HG03575 (cell line): ENCODE data around the gene IRAK2.
"Not testable (repeated sequence)": the region's sequence is repeated elsewhere in the genome, so short reads cannot be mapped to it uniquely, and the experiment has no call there.

Experiments used
- ATAC-seq: cut with Tn5 transposase; IDR thresholded peaks from one replicate; pipeline ENCODE4 v1.9.1; 2021; ENCODE audit not compliant: unreplicated experiment, insufficient number of reproducible peaks, low FRiP score; ENCODE audit errors: extremely low read depth

IRAK2 gene

DNA sequence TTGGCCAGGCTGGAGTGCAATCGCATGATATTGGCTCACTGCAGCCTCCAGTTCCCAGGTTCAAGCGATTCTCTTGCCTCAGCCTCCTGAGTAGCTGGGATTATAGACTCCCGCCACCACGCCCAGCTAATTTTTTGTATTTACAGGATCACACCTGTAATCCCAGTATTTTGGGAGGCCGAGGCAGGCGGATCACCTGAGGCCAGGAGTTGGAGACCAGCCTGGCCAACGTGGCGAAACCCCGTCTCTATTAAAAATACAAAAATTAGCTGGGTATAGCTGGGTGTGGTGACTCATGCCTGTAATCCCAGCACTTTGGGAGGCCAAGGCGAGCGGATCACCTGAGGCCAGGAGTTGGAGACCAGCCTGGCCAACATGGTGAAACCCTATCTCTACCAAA is 107.8 kb downstream of the IRAK2 start:
- ATAC-seq: not testable (repeated sequence)

- no peak for ATAC-seq
Observed at GRCh38 chr3:10272977-10273376, 108.3 kb downstream of the IRAK2 start.

GRCh38 chr3:10273702-10274305 is 109.1 kb downstream of the IRAK2 start:
- ATAC-seq: no peak

DNA sequence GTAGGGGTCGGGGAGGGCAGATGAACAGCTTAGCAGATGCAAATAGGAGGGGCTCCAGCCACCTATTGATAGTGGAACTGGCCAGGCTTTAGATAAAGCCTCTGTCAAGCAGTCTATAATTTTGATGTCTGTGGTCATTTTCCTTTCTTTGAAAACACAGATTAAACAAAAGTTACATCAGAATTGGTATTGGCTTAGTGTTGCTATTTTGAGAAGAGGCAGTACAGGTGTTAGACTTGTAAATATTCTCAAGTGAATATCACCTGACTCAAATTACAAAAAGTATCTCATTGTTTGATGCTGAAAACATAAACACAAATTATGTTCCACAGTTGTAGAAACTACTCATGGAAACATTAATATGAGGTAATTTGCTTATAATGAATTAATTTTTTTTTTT is 109.9 kb downstream of the IRAK2 start:
- no peak for ATAC-seq

DNA sequence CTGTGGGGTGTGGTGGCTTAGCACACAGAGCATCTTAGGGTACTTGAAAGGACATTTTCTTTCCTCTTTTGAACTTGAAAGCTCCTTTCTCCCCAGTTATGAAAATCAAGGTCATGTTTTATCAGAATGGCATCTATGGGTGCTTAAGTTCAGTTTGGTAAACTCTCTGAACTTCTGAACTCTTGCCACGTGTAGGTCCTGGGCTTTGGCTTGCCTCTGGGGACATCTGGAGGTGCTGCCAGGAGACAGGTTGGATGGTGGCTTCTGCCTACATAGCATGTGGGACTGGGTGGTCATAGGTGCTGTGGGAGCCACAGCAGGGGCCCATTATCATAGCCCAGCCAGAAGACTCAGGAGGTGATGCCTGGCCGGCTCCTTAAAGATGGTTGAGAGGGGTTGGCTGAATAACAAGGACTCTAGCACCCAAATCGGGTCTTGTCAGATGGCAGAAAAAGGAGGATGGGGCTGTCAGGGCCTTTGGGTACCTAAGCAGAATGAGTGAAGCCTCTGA is 112.5 kb downstream of the IRAK2 start:
- ATAC-seq: no peak

GRCh38 chr3:10278501-10278900 is 113.8 kb downstream of the IRAK2 start:
- no peak for ATAC-seq

DNA sequence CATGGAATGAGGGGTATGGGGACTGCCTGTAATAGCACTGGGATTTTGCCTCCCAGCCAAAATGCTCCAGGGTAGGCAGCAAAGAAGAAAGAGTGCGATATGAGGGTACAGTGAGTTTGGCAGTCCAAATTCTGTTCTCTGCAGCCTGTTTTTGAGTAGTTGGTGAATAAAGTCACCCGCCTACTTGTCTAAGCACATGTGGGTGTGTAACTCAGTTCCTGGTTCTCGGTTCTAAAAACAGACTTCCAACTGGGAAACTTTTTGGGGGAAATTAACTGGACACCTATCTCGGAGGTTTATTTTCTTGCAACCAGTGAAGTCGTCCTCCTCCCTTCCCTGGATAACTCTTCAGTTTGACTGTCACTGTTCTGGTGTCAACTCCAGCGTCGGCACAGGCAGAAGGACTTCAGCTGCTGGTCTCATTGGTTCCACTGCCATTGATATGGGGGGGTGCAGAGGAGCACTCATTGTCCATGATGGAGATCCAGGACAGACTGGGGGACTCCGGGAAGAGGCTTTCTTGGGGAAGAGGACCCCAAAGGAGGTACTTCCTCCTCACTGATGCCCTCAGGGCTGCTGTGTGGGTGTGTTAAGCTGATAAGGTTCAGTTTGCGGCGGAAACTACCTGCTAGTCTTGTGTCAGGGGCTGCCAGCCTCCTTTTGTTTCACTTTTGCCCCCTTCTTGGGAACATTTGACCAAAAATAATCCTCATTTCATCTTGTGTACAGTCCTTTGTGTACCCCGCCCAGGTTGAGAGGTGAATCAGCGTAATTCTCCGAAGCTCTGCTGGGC is 114.9 kb downstream of the IRAK2 start:
- no peak for ATAC-seq

DNA sequence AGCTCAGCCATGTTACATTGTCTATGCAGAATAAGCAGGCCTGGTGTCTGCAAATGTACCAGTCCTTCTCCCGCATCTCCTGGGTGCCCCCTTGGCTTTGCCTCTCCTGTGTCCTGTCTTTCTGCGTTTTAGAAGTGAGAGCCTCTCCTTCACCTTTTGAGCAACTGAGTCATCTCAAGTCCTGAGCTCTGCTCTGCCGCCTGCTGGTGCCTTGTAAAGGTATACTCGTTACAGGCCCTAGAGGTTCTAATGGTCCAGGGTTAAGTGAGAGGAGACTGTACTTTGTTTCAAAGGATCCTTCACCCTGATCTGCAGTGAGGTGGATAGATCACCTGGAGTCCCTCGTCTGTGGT is 115.4 kb downstream of the IRAK2 start:
- ATAC-seq: no peak

DNA sequence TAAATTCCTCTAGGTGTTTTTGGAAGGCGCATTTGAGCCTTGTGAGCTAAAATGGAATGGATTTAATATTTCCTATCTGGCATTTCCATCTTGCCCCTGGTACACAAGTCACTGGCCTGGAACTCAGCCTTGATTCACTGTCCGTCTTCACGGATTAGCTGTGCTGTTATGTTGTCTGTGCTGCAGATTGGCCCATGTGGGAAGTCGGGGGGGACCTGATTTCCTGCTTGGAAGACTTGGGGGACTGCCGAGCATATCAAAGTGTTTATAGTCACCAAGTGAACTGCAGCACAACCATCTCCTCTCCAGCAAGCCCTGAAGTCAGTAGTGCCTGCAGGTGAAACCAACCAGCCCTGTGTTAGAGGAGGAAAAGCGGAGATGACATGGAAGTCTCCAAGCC is 115.9 kb downstream of the IRAK2 start:
- no peak for ATAC-seq

DNA sequence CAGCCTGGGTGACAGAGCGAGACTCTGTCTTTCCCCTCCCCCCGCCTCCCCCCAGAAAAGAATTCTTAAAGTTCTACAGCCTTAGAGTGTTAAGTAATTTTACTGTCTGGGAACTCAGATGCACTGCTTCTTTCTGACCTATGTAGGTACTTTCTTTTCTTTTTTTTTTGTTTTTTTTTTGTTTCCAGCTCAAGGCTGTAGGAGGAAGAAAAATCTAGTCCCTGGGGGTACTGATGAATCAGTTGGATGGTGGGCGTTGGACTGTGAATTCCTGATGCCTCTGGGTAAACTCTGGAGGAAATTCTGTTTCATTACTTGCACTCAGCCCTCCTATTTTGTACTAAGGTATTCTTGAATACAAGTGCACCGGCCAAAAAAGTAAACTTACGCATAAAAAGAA is 117.2 kb downstream of the IRAK2 start:
- no peak for ATAC-seq

- ATAC-seq: no peak
Observed at GRCh38 chr3:10283638-10284037, 118.9 kb downstream of the IRAK2 start.

DNA sequence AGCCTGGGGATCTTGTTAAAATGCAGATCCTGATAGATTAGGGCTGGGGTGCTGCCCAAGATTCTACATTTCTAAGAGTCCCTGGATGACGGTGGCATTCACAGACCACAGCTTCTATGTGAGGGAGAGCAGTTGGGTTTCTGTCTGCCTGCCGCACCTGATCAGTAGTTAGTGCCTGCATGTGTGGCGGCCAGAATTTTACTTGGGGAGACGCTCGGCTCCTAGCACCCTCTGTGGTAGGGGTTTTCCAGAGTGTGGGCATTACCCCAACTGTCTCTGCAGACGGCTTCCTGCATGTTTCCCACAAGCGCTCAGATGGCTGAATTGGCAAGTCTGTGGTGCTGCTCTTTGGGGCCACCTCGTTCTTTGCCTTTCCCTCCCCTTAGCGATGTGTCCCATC is 119.8 kb downstream of the IRAK2 start:
- ATAC-seq: no peak

DNA sequence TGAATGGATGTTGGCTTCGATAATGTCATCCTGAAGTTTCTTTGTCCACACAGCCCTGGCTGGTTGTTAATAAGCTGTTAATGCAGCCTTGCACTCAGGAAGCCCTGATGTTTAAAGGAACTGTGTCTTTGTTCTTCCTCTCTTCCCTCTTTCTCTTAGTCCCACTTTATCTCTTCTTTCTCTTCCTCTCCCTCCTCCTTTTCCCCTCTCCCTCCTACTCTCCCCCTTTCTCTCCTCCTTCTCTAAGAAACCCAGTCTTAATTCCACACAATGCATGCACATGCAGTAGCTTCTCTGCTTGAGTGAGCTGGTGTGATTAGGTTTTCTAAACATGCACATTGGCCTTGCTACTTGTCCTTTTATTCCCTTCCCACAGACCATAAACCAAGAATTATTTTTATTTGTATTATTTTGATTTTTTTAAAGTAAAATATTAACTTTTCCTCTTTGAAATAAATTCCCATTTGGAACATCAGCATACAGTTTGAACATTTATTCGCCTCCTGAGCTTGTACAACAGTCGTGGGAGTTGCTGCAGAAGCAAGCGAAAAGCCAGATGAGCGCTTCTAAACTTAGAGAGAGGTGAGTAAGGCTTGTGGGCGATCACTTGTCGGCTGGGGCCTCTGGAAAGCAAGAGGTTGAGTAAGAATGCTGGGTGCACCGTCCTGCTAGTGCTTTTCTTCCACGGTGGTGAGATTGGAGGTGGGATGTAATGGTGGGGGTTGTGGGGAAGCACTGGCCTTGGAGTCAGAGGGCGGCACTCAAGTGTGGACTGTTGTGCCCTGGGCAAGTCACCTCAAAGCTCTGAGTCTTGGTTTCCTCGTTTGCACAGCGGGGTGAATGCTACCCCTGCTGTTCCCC is 120.8 kb downstream of the IRAK2 start:
- ATAC-seq: no peak

DNA sequence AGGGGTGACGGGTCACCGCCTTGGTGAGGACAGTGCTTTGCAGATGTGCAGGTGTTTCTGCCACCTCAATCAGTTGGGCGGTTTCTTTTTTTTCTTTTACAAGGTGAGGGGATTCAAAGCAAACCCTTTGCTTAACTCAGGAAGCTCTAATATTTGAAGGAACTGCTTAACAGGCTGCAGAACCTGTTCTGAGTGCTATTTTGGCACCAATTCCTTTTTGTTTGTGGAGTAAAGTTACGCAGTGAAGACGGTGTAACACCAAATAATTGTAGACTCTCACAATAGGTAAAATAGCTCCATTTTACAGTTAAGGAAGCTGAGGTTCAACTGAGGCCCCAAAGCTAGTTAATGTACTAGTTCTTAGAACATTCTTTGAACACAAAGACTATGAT is 121.4 kb downstream of the IRAK2 start:
- ATAC-seq: no peak

DNA sequence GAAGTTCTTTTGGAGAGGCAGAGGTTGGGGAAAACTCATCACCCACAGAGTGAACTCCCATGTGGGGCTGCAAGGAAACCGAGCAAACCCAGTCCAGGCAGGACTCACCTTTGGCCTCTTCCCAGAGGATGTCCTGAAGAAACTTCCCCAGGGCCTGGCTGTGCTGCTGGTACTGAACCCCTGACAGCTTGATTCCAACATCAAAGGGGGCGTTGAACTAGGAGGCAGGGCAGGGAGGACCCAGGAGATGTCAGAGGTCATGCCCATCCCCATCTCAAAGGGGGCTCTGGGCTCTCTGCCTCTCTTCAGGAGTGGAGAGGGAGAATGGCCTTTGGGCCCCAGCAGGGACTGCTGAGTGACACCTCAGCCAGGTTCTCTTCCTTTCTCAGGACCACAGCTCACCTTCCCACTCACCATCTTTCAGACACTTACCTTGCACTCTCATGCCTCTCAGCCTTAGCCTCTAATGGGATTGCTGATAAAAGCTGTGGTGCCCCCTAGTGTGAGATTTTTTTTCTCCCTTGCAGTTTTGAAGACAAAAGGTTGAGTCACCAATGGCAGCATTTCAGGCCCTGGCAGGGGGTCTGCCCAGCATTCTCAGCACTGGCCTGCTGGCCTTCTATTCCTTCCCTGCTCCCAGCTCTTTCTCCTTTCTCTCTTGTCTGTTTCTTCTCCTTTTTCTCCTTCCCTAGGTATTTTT is 122.0 kb downstream of the IRAK2 start:
- ATAC-seq: no peak

GRCh38 chr3:10287936-10288574 is 123.3 kb downstream of the IRAK2 start:
- ATAC-seq: no peak

DNA sequence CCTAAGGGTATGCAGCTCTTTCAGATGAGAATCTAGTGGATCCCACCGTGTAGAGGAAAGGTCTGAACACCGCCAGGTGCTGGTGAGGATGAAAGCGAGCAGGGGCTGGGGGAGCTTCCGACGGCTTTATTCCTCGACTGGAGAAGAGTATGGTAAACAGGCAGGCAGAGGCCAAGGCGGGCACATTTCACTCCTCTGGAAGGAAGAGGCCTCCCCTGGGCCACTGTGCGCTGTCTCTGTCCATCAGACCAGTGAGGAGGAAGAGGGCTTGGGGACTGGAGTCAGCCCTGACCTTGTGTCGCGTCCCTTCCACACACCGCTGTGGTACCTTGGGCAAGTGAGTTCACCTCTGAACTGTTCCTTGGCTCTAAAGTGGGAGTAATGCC is 123.8 kb downstream of the IRAK2 start:
- no peak for ATAC-seq

GRCh38 chr3:10289077-10289476 is 124.4 kb downstream of the IRAK2 start:
- ATAC-seq: no peak

- ATAC-seq: no peak
Observed at GRCh38 chr3:10289787-10290355, 125.2 kb downstream of the IRAK2 start.
